ENCODE measurements around the gene CLBA1.

CLBA1 gene

DNA sequence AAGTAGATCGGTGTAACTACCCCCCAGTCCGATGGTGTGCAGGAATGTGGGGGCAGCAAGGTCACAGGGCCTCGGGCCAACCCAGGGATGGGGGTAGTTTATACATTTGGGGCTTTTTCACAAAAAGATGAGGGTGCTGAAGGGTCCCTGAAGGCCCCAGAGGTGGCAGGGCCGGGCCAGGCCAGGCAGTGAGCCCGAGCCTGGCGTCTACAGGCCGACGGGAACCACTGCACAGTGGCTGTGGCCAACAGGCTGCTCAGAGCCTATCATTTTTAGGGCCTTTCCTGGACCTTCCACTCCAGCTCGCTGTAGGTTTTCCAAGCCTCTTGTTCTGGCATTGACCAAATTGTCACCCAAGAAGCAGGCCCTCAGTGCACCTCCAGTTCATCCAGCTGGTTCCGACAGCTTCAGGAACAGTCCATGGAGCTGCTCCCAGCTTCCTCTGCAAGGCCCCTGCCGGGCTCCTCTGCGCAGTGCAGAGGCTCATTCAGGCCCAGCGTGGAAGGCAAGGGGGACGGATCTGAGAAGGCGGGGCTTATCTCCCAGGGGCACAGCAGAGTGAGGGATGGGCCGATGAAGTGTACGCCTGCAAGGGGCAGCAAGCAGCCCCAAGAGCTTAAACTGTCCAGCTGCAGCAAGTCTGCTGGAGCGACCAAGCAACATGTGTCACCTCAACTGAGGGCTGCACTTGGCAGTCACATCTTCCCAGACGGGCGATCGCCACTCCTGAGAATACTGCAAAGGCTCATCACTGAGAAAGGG lies 21.4 kb downstream of the CLBA1 start:
- DNase-seq, result no peak

DNA sequence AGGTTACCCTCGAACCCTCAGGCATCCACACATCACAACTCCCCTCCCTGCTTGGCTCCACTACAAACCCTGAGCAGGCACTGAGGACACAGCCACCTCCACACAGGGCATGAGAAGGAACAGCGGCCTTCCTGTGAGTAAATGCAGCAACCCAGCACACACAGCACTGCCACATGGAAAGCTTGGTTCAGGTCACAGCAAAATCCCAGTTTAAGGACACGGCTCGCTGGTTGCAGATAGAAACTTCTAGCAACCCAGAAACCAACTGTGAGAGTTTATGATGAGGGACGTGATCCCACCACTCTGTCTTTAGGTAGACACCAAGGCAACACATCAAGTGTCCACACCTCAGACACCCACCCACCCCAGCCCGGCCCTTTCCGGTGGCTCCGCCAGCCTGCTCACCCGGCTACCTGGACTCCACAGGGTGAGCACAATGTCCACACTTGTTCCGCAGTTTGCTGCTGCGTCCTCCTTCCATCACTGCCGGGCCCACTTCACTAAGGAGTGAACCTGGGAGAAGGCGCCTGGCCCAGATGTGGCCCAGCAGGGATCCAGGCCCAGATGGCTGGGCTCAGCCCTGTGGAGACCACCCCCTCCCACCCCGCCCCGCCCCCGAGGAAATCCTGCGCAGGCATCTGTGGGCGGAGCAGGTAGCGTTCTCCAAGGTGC lies 22.1 kb downstream of the CLBA1 start:
- no peak for DNase-seq

DNA sequence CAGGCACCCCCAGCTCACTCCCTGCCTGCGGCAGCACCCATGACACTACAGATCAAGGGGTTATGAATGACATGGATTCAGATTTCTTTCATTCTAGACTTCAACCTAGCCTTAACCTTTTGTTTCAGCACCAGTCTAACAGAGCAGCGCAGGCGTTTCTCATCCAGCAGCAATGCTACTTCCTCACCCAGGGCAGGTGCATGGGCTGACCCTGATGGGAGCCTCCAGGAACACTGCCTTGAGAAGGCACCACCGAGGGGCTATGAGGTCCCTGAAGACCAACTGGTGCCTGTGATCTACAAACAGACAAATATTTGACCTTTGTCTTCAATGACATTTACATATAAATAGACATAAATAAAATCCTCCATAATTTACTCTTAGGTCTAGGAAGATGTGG lies 24.5 kb downstream of the CLBA1 start:
- no peak for DNase-seq

DNA sequence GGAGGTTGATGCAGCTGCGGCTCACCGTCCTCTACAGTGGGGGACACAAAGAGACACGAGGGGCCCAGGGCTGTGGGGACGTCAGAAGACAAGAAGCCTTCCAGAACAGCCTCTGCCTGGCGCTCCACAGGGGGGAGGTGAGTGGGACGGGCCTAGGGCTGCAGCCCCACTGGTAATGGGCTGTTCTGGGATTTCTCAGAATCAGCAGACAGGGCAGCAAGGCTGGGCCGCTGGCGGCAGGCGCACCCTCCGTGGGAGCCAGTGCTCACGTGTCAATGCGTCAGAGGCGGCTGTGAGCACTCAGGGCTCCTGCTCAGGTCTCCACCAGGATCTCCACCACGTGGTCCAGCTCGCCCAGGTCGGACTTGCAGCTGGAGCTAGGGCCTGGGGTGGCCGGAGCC lies 25.3 kb downstream of the CLBA1 start:
- DNase-seq, result no peak

DNA sequence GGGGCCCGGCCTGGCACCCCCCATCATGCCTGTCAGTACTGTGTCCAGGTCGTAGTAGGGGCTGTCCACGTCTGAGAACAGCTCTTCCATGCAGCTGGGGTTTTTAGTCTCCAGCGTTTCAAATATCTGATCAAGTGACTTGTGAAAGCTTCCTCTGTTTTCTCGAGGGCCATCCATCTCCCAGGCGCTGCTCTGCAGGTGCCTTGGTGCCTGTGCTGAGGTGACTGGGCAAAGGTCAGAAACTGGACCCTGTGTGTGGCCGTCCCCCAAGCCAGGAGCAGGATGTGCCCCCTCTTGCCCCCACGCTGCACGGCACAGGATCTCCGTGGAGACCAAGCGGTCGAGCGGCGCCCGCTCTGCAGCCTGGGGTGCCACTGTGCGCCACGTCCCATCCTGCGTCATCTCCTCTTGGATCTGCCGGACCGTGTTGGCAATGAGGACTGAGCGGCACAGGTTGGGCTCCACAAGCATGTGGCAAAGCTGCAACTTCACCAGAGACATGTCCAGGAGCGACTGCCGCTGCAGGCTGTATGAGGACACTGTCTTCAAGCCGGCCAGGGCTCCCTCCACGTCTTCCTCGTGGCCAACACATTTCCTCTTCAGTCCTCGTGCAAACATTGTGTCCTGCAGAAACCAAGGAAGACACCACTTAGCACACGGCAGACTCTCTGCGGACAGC lies 25.9 kb downstream of the CLBA1 start:
- no peak for DNase-seq

DNA sequence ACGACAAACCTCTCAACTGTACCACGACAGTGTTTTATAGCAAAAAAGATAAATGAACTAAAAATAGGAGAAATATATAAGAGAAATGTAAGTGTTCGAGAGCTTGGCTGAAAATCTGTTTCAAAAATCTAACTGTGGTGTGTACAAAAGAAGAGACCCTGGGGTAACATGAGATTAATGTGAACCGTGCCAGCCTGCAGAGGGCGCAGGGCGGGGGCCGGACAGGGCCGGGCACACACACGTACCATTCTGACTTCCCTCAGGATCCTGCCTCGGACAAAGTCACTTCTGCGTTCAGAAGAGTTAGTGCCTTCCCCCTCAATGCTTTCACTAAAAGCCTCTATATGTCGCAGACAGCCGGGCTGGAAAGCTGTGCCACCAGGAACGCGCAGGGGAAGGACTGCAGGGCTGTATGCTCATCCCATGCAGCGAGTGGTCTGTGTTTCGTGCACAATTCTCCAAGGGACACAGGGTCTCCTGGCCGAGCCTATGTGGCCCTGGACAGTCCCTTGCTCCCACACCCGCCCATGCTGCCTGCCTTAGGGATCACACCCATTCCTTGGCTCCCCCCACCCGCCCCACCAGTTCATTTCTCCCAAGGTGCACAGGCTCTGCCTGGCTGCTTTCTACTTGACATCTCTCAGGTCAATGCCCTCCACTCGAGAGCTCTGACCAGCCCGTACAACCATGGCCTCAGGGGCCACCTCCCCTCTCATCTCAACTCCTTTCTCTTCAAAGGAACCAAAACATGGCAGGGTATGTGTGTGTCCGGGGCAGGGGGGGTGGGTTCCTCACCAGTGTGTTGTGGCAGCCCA lies 26.8 kb downstream of the CLBA1 start:
- DNase-seq, result no peak

DNA sequence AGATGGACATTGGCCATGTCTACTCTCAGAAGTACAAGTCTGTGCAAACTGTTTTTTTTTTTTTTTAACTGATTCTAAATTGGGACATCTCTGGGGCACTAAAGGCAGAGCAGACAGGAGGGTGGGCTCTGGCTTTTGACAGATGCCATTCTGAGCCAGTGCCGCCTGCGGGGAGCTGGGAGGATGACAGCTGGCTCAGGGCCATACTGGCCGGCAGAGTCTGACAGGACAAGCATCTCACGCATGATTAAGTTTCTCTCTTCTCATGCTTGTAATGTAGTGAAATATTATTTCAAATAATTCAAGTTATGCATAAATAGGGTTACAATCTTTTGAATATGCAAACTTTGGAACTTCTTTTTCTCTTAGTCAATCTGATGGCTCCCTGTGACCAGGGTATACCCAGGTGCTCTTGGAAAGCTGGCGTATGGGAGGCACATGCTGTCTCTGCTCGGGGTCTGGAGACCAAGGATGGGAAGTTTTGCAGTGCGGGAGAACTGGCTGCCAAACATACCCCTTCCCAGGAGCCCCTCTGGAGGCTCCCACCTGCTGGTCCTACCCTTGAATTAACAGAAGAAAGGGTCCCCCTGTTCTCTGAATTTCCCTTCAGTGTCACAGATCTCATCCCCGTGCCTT lies 27.7 kb downstream of the CLBA1 start:
- DNase-seq, result no peak

DNA sequence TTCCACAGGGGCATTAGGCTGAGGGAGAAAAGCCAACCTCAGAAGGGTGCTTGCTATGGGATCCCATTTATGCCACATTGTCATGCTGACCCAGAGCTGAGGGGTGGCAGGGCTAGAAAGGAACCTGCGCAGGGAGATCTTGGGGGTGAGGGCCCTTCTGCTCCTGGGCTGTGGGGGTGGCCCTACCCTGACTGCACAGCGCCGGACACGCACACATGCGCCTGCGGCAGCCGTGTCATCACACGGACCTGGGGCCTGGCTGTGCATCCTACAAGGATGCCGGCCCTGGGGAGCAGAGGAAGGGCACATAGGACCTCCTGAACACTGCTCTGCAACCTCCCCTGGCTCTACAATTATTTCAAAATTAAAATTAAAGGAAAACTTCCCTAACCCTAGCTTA lies 28.4 kb downstream of the CLBA1 start:
- DNase-seq, result no peak

DNA sequence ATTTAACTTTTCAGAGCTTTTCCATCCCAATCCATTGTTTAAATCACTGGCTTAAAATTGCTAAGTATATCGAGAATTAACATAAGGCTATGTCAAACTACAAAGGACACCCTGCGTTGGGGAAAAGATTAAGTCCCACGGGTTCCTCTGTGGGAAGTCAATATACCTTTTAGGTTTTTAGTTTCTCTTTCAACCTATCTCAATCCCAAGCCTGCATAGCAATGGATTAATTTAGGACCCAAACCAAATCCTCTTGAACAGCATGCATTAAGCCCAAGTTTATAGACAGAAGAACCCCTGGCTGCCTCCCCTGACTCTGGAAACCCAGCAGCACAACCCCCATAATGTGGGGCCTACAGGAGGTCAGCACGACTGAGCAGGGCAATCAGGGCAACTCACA lies 29.0 kb downstream of the CLBA1 start:
- no peak for DNase-seq

DNA sequence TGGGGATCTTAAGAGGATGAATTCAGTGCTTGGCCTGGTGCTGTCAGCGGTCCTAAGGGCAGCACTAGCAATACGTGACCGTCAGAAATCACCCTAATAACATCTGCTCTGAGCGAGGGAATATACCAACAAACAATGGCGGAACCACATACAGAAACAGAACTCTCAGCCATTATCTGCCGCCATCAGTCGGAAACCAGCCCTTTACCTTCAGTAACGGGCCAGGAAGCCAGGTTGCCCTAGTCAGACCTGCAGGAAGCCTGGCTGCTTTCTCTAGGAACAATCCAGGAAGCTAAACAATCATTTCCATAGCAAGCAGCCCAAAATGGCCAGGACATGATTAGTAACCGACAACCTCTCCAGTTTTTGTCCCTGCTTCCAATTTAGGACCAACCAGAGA lies 29.7 kb downstream of the CLBA1 start:
- DNase-seq, result no peak

DNA sequence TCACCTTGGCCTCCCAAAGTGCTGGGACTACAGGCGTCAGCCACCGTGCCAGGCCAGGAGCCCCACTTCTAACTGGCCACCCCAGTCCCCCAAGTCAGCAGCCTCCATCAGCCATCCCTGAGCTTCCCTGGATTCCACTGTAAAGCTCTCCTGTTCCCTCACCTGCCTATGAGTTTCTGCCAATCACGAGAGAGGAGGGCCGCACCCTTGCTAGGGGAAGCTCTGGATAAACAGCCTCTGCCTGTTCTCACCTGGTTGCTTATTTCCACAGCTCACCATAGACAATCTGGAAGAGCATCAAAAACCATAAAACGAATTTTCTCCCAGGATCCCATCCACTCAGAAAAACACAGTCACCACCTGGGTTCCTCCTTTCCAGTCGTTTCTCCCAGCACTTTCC lies 30.3 kb downstream of the CLBA1 start:
- no peak for DNase-seq

DNA sequence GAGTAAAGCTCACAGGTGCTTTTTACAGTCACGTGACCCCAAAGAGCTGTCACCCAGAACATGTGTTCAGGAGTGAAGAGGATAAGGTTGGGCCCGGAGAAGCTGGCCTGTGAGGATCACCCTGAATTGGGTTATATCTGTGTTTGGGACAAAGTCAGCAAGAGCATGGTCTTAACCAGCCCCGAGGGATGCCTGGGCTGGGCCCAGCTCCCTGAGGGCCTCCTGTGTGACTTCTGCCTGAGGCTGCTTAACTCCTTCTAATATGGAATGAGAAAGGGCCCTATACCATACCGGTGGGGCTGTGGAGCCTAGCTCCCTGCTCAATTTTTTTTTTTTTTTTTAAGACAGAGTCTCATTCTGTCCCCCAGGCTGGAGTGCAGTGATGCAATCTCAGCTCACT lies 32.8 kb downstream of the CLBA1 start:
- DNase-seq, result no peak

DNA sequence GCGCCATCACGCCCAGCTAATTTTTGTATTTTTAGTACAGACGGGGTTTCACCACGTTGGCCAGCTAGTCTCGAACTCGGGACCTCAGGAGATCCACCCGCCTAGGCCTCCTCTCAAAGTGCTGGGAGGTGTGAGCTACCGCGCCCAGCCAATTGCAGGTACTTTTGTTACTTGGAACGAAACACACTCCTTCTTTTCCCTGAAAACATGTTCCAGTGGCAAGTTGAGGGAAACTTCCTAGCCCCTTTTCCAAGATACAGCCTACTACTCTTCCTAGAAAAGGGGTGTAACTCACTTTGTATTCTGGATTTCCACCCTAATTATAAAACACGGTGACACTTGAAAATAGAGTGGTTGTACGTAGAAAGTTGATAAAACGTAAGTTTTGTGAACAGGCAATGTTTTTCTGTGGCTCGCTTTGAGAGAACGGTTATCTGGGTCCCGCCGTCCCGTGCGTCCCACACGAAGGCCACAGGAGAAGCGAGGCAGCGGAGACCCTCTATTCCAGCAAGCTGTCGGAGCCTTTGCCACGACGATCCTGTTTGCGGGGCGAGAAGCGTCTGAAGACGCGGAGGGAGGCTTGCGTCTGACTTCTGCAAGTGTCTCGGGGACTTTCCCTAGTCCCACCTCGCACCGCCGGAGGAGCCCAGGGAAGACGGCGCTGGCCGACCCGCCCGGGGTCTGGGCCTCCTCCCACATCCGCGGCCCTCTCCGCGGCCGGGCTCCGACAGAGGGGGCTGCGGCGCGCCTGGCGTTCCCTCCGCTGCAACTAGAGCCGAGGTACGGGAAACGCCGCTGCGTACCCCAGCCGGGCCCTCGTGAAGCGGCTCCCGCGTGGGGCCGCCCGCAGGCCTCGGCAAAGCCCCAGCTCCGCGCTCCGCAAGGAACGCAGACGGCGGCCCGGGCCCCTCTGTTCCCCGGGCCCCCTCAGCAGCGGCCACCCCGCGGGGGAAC lies 34.5 kb downstream of the CLBA1 start:
- no peak for DNase-seq

DNA sequence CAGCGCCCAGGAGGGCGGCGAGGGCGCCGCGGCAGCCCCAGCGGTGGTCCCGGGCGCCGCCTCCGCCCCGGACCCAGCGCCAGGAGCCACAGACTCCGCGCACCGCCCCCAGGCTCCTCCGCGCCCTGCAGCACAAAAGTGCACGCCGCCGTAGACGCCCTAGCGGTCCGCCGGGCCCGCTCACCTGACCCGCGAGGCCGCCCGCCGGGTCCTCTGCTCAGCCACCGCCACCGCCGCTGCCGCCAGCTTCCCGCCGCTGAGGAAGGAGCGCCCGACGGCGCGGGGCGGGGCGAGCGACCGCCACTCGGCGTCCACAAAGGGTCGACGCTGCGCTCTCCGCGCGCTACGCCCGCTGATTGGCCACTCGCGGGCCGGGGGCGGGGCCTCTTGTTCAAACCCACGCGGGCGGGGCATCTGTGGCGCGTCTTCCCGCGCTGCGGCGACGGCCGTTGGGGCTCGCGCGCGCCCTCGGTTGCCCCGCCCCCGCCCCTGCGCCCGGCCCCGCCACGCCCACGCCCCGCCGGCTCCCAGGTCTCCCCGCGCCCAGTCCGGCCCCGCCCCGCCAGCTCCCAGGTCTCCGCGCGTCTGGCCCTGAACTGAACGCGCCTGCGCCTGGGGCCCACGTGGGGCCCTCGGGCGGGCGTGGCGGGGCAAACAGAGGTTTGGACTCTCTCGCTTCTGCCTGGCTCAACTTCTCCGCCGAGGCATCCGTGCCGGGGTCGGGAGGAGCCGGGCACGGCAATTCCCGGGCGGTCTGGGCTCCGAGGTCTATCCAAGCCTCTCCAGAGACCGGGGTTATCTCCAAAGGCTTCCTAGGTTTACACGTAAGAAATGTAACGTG lies 35.4 kb downstream of the CLBA1 start, which contains the start of gene CDCA4:
Gene CDCA4 (minus strand): TSS at position 269 of the 841 bp plus-strand sequence. CDS start 9,154 bp downstream, outside the sequence.
- peak; percentile 82 for DNase-seq

DNA sequence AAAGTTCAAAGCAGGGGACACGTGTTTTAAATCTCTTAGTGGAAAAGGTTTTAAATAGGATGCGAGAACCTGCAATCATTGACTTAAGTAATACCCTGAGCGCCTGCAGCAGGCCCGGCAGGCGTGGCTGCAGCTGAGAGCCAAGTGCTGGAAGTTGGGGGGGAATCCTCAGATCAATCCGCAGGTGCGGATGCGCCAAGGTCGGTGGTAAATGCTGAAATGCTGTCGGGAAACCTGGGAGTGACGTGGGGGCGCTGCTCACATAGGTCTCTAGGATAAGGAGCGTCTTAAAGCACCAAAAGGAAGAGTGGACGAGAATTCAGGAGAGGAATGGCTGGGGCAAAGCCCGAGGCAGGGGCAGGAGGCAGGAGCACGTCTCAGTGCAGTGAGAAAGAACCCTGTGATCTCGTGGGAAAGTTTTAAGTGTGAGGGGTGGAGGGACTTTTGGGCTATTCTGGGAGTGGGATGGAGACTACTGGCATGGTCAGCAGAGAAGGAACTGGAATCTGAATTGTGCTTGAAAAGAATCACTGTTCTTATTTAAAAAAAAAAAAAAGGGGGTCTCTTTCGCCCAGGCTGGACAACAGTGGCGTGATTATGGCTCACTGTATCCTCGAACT lies 36.2 kb downstream of the CLBA1 start:
- DNase-seq, result no peak

DNA sequence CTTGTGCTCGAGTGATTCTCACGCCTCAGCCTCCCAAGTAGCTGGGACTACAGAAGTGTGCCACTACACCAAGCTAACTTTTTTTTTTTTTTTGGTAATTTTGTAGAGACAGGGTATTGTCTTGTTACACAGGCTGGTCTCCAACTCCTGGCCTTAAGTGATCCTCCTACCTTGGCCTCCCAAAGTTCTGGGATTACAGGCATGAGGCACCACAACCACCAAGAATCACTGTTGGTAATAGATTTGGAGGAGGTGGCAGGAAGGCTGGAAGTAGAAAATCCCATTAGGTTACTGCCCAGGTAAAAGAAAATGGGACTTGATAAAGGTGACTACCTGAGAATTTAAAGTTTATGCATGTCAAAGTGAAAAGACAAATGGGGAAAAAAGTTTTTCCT lies 36.7 kb downstream of the CLBA1 start:
- DNase-seq, result no peak

DNA sequence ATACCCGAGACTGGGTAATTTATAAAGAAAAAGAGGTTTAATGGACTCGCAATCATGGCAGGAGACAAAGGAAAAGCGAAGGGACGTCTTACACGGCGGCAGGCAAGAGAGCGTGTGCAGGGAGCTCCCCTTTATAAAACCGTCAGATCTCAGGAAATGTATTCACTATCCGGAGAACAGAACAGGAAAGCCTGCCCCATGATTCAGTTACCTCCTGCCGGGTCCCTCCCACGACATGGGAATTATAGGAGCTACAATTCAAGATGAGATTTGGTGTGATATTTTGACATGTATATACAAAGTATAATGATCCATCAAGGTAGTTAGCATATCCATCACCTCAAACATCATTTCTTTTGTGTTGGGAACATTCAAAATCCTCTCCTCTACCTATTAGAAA lies 37.6 kb downstream of the CLBA1 start:
- DNase-seq, result no peak

DNA sequence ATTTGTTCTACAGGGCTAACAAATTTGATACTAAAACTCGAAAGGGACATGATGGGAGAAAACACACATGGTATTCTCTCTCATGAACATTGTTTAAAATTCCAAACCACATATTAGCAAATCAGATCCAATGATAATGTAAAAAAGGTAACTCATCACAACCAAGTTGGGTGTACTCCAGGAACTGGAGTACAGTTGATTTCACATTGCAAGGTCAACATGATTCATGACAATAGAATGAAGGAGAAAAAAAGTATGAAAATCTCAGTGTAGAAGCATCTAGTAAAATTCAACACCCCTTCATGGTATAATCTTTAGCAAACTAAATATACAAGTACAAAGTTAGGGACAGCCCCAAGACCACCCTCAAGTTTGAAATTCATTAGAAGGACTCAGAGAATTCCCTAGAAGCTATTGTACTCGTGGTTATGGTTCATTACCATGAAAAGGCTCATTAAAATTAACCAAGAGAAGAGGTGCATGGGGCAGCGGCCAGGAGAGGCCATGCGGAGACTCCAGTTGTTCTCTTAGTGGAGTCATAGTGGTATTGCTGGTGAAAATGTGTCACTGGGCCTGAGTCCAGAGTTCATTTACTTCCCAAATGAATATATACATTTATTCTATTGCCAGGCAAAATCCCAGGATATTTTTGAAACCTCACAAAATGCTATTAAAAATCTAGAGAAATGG lies 38.3 kb downstream of the CLBA1 start:
- DNase-seq, result no peak

DNA sequence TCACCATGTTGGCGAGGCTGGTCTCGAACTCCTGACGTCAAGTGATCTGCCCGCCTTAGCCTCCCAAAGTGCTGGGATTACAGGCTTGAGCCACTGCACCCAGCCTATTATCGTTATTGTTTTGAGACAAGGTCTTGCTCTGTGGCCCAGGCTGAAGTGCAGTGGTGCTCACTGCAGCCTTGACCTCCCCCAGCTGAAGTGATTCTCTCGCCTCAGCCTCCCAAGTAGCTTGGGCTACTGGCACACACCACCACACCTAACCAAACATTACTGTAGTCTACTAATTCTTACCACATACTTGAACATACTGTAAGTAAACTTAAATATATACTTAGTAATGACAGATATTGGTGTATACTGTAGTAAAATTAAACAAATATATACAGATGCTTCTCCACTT lies 39.8 kb downstream of the CLBA1 start:
- no peak for DNase-seq

Measured in NCI-H1436 treated with DMSO at 0.1 percent for 48 hours (cell line).